ENCODE measurements around the gene PPP2R5E. TPM values are rescaled to one million over a fixed set of nuclear protein-coding genes. Genes with fewer than 3 reads are reported as not detected.

The PPP2R5E gene
- total RNA-seq, 2 experiments from 2014 or later = 39.5 to 39.8 TPM

- H3K9me3 Mint-ChIP-seq = no peaks in the 10 kb centered on the region
- no peak for DNase-seq
- no peaks in the 10 kb centered on the region for H3K4me1 Mint-ChIP-seq (ENCODE audit: low read depth)
- no peak overlapping the region for H3K27ac Mint-ChIP-seq
- no peak for ATAC-seq
- TF ChIP-seq CTCF (IDR thresholded peaks at IDR 0.05) = no peak
- intact Hi-C loops (cut with micrococcal nuclease) = no loop called here
- no peak overlapping the region for H3K4me3 Mint-ChIP-seq
- H3K27me3 Mint-ChIP-seq = peaks cover 3% of the 10 kb centered on the region
- POLR2A ChIA-PET = no interaction called here
- CTCF ChIA-PET = no interaction called here
- H3K36me3 Mint-ChIP-seq (ENCODE audit: low read depth) = no peaks in the 10 kb centered on the region
Measured at GRCh38 chr14:63565448-63565847, 22.3 kb upstream of the PPP2R5E start.

GRCh38 chr14:63564318-63564717, 21.1 kb upstream of the PPP2R5E start:
- H3K9me3 Mint-ChIP-seq = peaks cover 1% of the 10 kb centered on the region
- no peak overlapping the region for H3K27ac Mint-ChIP-seq
- intact Hi-C loops (cut with micrococcal nuclease) = no loop called here
- TF ChIP-seq CTCF (IDR thresholded peaks at IDR 0.05) = no peak
- peaks cover 3% of the 10 kb centered on the region for H3K27me3 Mint-ChIP-seq
- H3K4me1 Mint-ChIP-seq (ENCODE audit: low read depth) = no peaks in the 10 kb centered on the region
- H3K4me3 Mint-ChIP-seq = no peak overlapping the region
- no peaks in the 10 kb centered on the region for H3K36me3 Mint-ChIP-seq (ENCODE audit: low read depth)
- ChIA-PET CTCF (no interaction called here), POLR2A (no interaction called here)
- DNase-seq (no peak), ATAC-seq (no peak)

- H3K27me3 Mint-ChIP-seq = peaks cover 3% of the 10 kb centered on the region
- no peak for DNase-seq
- H3K4me1 Mint-ChIP-seq (ENCODE audit: low read depth) = no peaks in the 10 kb centered on the region
- H3K27ac Mint-ChIP-seq = no peak overlapping the region
- no peaks in the 10 kb centered on the region for H3K36me3 Mint-ChIP-seq (ENCODE audit: low read depth)
- ChIA-PET POLR2A (no interaction called here), CTCF (no interaction called here)
- no peak for TF ChIP-seq CTCF (IDR thresholded peaks at IDR 0.05)
- intact Hi-C loops (cut with micrococcal nuclease) = no loop called here
- H3K9me3 Mint-ChIP-seq = peaks cover 1% of the 10 kb centered on the region
- no peak for ATAC-seq
- H3K4me3 Mint-ChIP-seq = no peak overlapping the region
Measured at GRCh38 chr14:63563370-63564026, 20.3 kb upstream of the PPP2R5E start.

- H3K27me3 Mint-ChIP-seq = peaks cover 3% of the 10 kb centered on the region
- ChIA-PET CTCF (interaction anchor here (1.3 kb wide), 1 partner anchor 173 kb away, joined by 5 read pairs; no protein-coding TSS in a partner anchor), POLR2A (no interaction called here)
- H3K27ac Mint-ChIP-seq = no peak overlapping the region
- no peak for DNase-seq
- H3K4me3 Mint-ChIP-seq = no peak overlapping the region
- no peak for TF ChIP-seq CTCF (IDR thresholded peaks at IDR 0.05)
- ATAC-seq = no peak
- H3K4me1 Mint-ChIP-seq (ENCODE audit: low read depth) = no peaks in the 10 kb centered on the region
- H3K9me3 Mint-ChIP-seq = peaks cover 1% of the 10 kb centered on the region
- intact Hi-C loops (cut with micrococcal nuclease) = no loop called here
- no peaks in the 10 kb centered on the region for H3K36me3 Mint-ChIP-seq (ENCODE audit: low read depth)
Measured at GRCh38 chr14:63562405-63562804, 19.2 kb upstream of the PPP2R5E start.

GRCh38 chr14:63555572-63555971, 12.4 kb upstream of the PPP2R5E start:
- Mint-ChIP-seq H3K9me3 (peaks cover 1% of the 10 kb centered on the region), H3K27me3 (no peaks in the 10 kb centered on the region), H3K4me3 (no peak overlapping the region), H3K4me1 (ENCODE audit: low read depth) (peaks cover 7% of the 10 kb centered on the region), H3K36me3 (ENCODE audit: low read depth) (no peaks in the 10 kb centered on the region), H3K27ac (no peak overlapping the region)
- ATAC-seq (no peak), DNase-seq (no peak)
- TF ChIP-seq CTCF (IDR thresholded peaks at IDR 0.05) = no peak
- POLR2A ChIA-PET = interaction anchor here (0.6 to 1.0 kb wide), 2 partner anchors 119 to 141 kb away, joined by 3 to 4 read pairs; no protein-coding TSS in a partner anchor
- CTCF ChIA-PET = no interaction called here
- intact Hi-C loops (cut with micrococcal nuclease) = no loop called here

All from activated CD8-positive, alpha-beta T cell treated with anti-CD3 and anti-CD28 coated beads for 36 hours (primary cell).